Measurements from ENCODE around the gene SSBP3.

The SSBP3 gene

DNA sequence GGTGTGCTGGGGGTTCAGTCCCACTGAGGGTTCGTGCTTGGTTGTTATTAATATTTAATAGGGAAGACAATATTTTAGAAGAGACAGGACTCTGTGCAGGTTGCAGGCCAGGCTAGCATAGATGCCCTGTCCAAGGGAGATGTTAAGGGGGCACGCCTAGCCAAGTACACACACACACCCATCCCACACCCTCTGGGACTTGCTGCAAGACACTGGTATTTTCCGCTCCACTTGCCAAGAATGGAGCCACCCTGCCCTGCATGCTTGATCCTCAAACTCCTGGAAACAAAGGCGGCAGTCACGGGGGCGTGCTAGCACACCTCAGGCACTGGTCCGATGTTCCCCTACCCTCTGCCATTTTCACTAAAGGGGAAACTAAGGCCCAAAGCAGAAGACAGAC is 107.2 kb downstream of the SSBP3 start:
- TF ChIP-seq, protein P1, sequence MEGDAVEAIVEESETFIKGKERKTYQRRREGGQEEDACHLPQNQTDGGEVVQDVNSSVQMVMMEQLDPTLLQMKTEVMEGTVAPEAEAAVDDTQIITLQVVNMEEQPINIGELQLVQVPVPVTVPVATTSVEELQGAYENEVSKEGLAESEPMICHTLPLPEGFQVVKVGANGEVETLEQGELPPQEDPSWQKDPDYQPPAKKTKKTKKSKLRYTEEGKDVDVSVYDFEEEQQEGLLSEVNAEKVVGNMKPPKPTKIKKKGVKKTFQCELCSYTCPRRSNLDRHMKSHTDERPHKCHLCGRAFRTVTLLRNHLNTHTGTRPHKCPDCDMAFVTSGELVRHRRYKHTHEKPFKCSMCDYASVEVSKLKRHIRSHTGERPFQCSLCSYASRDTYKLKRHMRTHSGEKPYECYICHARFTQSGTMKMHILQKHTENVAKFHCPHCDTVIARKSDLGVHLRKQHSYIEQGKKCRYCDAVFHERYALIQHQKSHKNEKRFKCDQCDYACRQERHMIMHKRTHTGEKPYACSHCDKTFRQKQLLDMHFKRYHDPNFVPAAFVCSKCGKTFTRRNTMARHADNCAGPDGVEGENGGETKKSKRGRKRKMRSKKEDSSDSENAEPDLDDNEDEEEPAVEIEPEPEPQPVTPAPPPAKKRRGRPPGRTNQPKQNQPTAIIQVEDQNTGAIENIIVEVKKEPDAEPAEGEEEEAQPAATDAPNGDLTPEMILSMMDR (IDR thresholded peaks at IDR 0.05): no peak

DNA sequence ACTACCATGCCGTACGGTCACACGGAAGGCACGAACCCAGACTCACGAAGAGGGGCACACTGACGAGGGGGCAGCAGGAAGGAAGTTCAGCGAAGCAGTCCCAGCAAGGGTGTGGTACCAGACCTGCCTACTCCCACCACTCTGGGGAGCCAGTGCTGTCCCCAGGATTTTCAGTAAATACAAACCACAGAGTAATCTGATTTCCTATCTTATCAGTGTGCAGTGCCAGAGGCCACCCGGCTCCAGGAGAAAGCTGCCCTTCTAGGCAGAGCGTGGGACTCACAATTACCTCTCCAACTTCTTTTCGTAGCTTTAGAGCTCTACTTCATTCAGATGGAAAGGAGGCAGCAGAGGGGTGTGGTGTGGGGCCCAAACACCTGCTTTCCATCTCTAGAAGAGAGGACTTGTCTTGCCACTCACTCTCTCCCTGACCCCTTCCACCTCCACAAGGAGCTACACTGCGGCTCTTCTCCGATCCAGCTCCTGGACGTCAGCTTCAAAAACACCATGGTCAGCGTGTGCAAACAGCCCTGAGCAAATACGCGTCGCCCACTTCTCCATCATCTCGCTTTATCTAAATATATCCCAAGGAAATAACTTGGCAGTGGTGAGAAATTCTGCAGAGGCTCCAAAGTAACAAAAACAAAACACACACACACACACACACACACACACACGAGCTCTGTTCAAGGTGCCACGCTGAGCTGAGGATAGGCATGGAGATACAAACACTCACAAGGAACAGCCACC is 107.7 kb downstream of the SSBP3 start:
- TF ChIP-seq, protein P1 (IDR thresholded peaks at IDR 0.05): no peak

DNA sequence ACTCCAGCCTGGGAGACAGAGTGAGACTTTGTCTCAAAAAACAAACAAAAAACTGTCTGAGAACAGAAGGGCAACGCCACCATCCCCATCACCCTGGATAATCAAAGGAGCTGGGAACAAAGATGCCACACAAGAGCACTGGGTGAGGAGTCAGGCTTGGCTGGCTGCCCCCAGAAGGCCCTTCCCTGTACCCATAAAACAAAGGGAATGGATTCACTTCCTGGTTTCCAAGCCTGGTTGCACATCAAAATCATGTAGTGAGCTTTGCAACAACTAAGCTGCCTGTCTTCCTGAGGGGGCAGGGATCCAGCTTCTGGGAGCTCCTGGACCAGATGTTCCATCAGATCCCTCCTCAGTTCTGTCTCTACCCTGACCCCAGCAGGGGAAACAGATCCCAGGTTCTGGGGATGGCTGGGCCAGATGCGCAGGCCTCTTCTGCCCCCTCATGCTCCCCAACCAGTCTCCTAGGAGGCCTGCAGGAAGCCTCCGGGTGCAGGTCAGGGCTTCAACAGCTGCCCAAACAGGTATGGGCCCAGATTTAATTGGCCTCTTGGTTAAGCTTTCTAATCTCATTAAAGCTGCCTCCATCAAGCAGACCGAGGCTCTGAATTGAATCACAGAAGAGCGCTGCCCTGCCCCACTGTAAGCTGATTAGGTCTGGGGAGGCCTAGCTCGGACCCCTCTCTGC is 108.5 kb downstream of the SSBP3 start:
- TF ChIP-seq, protein P1 (IDR thresholded peaks at IDR 0.05): no peak

DNA sequence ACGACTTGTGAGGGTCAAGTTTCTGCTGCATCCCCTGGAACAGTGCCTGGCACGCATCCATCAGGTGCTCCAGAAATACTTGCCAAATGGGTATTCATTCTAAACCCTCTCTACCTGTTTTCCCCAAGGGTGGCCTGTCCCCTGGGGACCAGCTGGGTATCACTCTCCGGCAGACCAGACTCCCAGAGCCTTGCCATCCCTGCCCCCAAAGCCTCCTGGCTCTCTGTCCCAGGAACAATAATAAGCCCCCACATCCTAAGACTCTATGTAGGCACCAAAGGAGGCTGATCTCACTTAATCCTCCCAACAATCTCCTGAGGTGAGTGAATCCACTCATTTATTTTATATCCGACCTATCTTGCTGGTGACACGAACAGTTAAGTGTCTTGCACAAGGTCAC is 109.5 kb downstream of the SSBP3 start:
- TF ChIP-seq, protein P1 (IDR thresholded peaks at IDR 0.05): no peak

DNA sequence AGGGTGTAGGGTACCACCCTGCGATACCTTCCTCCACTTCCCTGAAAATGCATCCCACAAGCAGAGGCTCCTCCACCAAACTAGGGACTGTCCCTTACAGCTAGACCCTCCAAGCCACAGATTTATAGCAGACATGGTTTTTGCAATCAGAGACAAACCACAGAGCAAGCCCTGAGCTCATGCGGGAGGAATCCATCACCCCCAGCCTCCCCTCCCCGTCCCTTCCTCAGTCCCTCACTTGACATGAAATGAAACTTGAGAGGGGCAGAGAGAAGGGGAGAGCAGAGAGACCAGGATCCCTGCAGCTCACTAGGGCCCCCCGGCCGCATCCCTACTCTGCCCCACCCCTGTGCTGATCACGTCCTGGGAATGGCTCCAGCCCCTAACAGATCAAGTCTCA is 111.3 kb downstream of the SSBP3 start:
- TF ChIP-seq, protein P1 (IDR thresholded peaks at IDR 0.05): no peak

DNA sequence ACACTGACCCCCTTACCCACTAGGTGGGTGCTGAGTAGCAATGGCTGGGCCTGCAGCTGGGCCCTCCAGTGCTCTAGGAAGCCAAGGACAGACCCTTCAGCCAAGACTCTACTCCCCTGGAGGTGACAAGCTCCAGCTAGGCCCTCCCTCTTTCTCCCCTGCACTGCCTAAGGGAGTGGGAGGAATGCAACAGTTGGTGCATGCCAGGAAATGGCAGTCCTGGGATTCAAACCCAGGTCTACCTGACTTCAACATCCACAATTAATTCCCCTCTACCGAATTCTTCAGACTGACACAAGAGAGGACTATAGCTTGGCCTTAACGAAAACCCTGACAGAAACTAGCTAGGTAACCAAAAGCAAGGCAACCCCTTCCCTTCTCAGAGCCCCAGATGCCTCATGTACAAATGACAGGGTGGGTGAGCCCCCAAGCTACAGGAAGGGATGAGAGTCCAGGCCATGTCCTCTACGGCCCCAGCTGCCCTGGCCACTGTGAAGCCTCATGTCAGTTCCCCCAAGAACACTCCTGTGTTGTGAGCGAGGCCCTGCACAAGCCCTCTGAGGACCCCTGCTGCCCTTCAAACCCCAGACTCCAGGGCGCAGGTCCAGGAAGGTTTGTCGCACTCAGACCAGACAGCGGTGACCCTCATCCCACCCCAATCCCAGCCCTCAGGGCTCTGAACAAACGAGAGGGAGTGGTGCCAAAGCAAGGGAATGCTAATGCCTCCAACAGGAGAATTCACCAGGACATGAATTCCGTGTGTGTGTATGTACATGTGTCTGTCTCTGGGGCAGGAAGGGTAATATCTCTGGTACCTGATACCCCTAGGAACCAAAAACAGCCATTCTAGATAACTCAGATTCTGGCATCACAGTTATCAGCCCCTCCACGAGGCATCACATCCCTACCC is 113.9 kb downstream of the SSBP3 start:
- TF ChIP-seq, protein P1 (IDR thresholded peaks at IDR 0.05): no peak

DNA sequence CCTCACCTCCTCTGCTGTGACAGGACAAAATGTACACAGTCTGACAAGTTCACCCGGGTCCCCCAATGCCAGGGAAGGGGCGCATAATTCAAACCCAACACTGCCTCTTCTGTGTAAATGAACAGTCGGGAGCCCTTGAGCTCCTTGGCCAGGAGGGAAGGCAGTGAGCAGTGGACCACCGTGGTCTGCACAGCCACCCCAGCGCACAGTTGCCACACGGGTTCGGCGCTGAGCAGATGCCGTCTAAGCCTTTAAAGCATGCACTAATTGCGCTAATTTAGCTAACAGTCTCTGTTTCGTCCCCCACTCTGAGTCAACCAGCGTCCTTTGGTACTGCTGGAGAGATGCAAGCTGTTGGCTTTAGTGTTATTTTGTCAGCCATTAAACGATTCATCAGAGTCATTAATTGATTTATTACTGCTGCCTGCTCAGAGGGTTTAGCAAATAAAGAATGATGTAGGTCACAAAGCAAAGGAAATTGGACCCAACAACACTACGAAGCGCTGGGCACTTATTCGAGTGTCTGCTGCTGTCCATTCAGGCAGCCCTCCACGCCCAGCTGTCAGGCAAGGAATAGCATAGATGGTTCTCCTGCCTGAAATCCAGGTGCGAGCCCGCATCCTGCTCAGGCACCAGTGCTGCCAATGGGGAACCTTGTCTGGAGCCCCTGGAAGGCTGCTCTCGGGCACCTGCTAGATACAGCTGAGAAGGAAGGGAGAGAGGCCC is 114.8 kb downstream of the SSBP3 start:
- TF ChIP-seq, protein P1 (IDR thresholded peaks at IDR 0.05): no peak

All from LNCAP (cell line).